ENCODE results near the gene GPR107.

DNA sequence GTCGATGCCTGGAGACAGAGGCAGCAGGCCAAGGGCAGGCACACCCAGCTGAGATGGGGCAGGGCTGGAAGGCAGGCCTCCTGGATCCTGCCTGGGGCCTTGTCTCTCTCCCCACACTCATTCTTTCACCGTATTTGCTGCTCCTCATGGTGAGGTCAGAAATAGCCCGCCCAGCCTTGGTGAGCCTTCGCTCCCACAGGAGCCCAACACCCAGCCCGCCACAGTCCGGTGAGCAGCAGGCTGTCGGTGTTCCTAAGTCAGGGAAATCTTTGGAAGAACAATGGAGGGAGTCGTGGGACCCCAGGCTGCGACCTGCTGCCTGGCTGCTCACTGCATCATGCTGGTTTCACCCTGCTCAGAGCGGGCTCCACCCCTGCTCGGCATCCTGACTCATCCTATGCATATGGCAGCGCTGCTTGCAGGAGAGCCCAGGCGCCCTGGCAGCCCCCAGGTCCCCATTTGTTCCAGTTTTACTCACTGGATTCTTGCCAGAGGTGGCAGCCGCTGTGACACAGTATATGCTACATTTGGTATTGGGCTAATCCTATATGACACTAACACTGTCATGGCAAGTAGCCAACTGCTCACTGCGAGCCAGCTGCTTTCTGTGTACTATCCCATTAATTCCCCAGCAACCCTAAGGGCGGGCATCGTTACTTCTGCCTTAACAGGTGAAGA lies 65.3 kb downstream of the GPR107 start:
- TF ChIP-seq, protein P1, sequence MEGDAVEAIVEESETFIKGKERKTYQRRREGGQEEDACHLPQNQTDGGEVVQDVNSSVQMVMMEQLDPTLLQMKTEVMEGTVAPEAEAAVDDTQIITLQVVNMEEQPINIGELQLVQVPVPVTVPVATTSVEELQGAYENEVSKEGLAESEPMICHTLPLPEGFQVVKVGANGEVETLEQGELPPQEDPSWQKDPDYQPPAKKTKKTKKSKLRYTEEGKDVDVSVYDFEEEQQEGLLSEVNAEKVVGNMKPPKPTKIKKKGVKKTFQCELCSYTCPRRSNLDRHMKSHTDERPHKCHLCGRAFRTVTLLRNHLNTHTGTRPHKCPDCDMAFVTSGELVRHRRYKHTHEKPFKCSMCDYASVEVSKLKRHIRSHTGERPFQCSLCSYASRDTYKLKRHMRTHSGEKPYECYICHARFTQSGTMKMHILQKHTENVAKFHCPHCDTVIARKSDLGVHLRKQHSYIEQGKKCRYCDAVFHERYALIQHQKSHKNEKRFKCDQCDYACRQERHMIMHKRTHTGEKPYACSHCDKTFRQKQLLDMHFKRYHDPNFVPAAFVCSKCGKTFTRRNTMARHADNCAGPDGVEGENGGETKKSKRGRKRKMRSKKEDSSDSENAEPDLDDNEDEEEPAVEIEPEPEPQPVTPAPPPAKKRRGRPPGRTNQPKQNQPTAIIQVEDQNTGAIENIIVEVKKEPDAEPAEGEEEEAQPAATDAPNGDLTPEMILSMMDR (IDR thresholded peaks at IDR 0.05): no peak
- TF ChIP-seq POLR2A (IDR thresholded peaks at IDR 0.05) (no peak), POLR2AphosphoS5 (IDR thresholded peaks at IDR 0.05) (peak in 1 of 4 donors; percentile 16), EP300 (IDR thresholded peaks at IDR 0.05) (no peak)
